Measurements from ENCODE around the gene GBGT1.

Gene GBGT1

DNA sequence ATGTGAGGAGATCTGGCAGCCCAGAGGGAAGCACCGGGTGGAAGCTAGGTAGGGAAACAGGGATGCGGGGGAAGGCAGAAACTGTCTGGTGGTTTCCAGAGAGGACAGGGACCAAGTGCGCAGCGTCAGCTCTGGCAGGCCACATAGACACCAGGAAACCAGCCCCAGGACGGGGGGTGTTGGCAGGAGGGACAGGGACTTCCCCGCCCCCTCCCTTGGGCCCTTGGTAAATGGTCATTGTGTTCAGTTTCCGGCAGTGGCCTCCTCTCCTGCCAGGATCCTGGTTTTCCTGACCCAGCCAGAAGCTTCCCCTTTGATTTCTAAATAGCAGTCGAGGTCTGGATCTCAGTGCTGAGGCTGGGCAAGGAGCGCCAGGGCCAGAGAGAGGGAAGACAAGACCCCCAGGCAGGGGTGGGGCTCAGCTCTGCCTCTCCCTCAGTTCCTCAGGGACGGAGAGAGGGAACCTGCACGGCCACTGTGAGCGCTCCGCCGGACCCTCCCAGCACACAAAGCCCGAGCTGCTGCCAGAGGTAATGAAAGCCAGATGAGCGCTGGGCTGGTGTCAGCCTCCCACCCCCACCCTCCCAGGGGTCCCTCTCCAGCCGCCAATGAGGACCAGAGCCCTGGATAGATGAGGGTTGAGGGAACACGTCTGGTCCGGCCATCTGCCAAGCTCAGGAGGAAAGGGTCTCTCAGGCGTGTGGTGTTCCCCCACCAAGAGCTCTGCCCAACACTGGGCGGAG lies 44.4 kb downstream of the GBGT1 start:
- no peak overlapping the region for H3K4me3 ChIP-seq (ENCODE audit: low read length)
- DNase-seq (ENCODE audit: low read depth, low spot score), result no peak

DNA sequence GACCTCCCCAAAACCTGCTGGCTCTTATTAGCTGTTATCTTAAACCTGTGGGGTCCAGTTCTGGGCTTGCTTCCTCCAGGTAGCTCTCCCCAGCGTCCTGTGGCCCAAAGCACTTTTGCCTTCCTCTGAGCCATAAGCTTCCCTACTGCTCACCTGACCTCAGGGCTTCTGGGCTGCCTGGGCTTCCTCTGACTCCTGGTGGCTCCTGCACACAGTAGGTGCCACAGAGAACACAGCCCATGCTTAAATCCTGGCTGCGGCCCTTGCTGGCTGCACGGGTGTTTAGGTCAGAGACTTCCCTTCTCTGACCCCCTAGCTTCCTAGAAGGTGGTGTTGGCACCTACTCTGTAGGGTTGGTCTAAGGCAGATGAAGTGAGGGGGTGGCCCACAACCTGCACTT lies 45.1 kb downstream of the GBGT1 start:
- no peak overlapping the region for H3K4me3 ChIP-seq (ENCODE audit: low read length)
- DNase-seq (ENCODE audit: low read depth, low spot score), result no peak

GRCh38 chr9:133118179-133118520 lies 45.6 kb downstream of the GBGT1 start:
- DNase-seq (ENCODE audit: low read depth, low spot score), result no peak
- H3K4me3 ChIP-seq (ENCODE audit: low read length), result no peak overlapping the region

DNA sequence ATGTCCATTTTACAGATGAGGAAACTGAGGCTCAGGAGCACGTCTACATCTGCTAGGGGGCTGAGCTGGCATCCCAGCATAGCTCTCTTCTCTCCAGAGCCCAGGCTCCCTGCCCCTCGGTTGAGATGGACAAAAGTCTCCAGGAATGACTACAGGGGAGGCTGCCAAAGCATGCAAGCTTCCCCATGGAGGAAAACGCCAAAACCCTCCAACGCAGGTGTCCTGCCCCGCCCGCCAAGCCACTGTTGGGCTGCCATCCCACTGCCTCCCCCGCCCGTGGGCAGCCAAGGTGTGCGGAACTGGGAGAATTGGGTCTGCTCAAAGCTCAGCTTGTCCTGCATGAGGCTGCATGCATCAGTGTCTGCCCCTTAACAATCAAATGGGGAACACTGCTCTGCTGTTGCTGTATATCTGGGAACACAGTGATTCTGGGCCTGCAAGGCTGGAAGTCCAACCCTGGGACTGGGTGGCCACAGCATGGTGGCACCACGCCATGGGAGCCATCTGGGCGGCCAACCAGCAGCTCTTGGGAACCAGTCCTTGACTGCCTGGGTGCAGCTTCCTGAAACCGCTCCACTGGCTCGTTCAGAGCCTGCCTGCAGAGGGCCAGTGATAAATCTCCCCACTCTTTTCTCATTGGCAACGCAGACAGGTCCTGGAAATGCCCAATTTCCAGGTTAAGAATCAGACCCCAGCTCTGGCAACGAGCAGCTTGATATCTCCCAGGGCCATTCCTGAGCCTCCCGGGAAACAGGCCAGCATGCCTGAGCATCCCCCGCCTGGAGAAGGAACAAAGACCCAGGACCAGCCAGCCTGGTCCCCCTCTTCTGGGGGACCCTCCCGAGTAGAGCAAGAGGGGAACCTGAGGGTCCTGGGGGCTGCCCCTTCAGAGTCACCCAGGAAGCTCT lies 46.2 kb downstream of the GBGT1 start:
- no peak for DNase-seq (ENCODE audit: low read depth, low spot score)

GRCh38 chr9:133116346-133117231 lies 47.1 kb downstream of the GBGT1 start:
- no peak overlapping the region for H3K4me3 ChIP-seq (ENCODE audit: low read length)
- no peak for DNase-seq (ENCODE audit: low read depth, low spot score)

More for the DNA sequence above, 46.2 kb downstream of the GBGT1 start:
- H3K4me3 ChIP-seq (ENCODE audit: low read length), result no peak overlapping the region

DNA sequence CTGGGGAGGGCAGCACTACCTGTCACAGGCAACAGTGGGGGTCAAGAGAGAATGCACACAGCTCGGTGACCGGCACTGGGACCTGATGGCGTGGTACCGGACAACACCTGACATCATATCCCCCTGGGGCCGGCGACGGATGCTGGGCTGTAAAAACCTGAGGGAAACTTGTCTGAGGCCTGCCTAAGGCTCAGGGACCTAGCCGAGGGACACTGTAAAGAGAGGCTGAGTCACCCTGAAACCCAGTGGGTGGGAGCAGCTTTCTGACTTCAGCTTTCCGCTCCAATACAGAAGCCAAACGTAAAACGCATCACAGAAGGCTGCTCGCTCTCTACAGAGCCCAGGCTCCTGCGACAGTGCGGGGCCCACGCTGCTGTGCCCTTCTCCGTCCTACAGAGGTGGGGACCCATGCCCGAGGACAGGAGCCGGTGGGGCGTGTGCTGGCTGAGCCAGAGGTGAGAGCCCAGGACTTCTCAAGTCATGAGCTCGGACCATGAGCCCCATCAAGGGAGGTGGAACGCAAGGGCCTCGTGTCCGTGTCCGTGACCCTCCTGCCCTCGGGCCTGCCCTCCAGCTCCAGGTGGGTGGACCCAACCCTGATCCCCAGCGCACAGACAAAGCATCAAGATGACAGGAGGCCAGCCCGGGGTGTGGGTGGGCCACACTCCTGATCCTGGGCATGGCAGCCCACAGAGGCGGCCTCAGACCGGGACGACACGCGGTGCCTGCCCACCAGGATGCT lies 47.9 kb downstream of the GBGT1 start:
- no peak for DNase-seq (ENCODE audit: low read depth, low spot score)
- no peak overlapping the region for H3K4me3 ChIP-seq (ENCODE audit: low read length)

DNA sequence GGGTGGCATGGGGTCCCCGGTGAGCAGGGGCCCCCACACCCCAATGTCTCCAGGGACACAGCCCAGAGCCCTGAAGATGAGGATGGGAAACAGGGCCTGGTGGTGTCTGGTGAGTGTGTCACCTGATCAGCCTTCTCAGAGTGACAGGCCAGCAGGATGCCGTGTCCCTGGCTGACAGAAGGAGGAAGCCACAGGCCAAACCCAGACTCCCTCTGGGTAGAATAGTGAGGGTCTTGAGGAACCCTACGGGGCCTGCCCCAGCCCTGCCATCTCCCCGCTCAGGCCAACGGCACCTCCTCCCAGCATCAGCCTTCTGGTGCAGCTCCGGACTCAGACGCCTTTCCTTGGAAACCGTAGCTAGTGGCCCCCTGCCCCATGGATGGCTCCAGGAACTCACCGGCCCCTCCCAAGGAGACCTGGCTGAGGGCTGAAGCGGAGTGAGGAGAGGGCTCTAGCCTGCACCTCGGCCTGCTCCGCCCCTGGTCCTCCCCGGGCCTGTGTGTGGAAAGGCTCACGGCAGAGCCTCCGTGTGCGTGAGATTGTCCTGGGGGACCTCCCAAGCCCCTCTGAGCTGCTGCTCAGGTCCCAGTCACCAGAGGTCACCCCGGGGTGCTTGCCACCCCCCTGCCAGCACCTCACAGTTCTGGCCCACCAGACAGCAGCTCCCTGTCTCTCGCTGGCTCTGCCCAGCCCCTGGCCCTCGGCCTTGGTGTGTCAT lies 48.7 kb downstream of the GBGT1 start:
- no peak overlapping the region for H3K4me3 ChIP-seq (ENCODE audit: low read length)
- DNase-seq (ENCODE audit: low read depth, low spot score), result no peak

DNA sequence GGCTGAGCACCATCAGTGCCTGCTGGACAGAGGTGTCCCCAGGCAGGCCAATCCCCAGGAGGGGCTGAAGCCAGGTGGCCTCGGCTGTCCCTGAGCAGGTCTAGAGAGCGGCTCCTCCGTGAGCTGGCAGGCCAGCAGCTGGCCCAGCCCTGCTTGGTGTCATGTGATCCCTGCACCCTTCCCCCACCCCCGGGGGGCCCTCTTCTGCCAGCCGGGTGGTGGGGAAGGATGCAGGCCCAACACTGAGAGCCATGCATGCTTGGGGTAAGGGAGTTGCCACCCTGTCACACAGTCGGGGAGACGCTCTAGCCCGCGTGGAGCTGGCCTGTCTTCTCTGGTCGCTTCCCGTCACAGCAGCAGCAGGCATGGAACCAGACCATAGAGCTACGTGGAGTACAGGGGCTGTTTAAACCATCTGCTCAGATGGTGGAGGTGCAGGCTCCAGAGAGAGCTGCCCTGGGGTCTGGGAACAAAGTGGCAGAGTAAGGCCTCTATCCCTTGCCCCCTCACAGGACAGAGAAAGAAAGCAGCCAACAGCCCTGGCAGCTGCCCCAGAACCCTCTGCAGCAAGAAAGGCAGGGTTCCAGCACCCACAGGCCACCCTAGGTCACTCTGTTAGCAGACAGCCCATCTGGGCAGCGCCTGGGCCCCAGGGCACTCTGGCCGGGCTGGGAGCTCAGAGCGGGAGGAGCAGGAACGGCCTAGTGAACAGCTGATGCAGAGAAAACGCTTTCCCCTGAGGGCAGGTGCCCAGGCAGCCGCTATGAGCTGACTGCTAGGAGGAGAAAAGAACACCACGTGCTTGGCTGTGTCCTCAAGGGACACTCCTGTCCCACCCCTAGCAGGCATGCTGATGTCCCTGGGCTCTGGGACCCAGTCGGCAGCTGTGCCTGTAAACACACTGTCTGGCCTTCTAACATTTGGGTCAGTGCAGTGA lies 49.5 kb downstream of the GBGT1 start:
- no peak overlapping the region for H3K4me3 ChIP-seq (ENCODE audit: low read length)
- no peak for DNase-seq (ENCODE audit: low read depth, low spot score)

GRCh38 chr9:133113163-133113948 lies 50.4 kb downstream of the GBGT1 start:
- DNase-seq (ENCODE audit: low read depth, low spot score), result no peak
- no peak overlapping the region for H3K4me3 ChIP-seq (ENCODE audit: low read length)

GRCh38 chr9:133112663-133113026 lies 51.1 kb downstream of the GBGT1 start:
- H3K4me3 ChIP-seq (ENCODE audit: low read length), result no peak overlapping the region
- DNase-seq (ENCODE audit: low read depth, low spot score), result no peak

GRCh38 chr9:133111808-133112662 lies 51.7 kb downstream of the GBGT1 start:
- no peak for DNase-seq (ENCODE audit: low read depth, low spot score)
- H3K4me3 ChIP-seq (ENCODE audit: low read length), result no peak overlapping the region

- no peak overlapping the region for H3K4me3 ChIP-seq (ENCODE audit: low read length)
- DNase-seq (ENCODE audit: low read depth, low spot score), result no peak
These were observed 53.6 kb downstream of the GBGT1 start for GRCh38 chr9:133109931-133110650.

GRCh38 chr9:133108794-133109641 lies 54.7 kb downstream of the GBGT1 start:
- no peak overlapping the region for H3K4me3 ChIP-seq (ENCODE audit: low read length)
- no peak for DNase-seq (ENCODE audit: low read depth, low spot score)

Data from Jurkat, Clone E6-1 (cell line).